OCI-LY1 (cell line): ENCODE results near the gene AFF1.

Experiments
- CTCF ChIP-seq: fragments of 200-600 bp; sonication (generic), shearing (Covaris generic); IDR thresholded peaks from 2 replicates; pipeline ENCODE4 v1.5.1; 2017; ENCODE audit warnings: mild to moderate bottlenecking, antibody characterized with exemption, low read length, moderate library complexity, mixed read lengths
- EZH2 ChIP-seq: fragments of 200-600 bp; sonication (generic), shearing (Covaris generic); IDR thresholded peaks from 2 replicates; pipeline ENCODE4 v1.8.0; 2017; ENCODE audit warnings: borderline replicate concordance, mixed run types, mild to moderate bottlenecking, antibody characterized with exemption, low read length, moderate library complexity, mixed read lengths

- TF ChIP-seq CTCF (no peak), EZH2 (no peak)
These were observed 12.2 kb downstream of the AFF1 start for GRCh38 chr4:86946868-86947500.
